C4-2B (cell line): ENCODE data around the gene MYO1C.

Experiments used
- ZFX ChIP-seq: fragments of 450-650 bp; IDR thresholded peaks from 2 replicates; pipeline ENCODE4 v1.6.1; 2017
- TF ChIP-seq, protein P1 (sequence below): fragments of 450-650 bp; conservative IDR thresholded peaks from 2 replicates; pipeline ENCODE4 v1.5.1; 2017; ENCODE audit warnings: mild to moderate bottlenecking

DNA sequence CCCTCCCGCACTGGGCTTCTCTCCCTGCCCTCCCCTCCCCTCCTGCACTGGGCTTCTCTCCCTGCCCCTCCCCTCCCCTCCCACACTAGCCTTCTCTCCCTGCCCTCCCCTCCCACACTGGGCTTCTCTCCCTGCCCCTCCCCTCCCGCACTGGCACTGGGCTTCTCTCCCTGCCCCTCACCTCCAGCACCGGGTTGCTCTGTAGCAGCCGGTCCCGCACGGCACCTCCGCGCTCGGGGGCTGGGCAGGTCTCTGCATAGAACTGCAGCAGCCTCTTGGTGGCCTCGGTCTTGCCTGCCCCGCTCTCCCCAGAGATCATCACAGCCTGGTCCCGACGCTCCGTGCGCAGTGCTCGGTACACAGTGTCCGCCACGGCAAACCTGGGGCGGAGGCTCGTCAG is 9.8 kb downstream of the MYO1C start:
- TF ChIP-seq, protein P1, sequence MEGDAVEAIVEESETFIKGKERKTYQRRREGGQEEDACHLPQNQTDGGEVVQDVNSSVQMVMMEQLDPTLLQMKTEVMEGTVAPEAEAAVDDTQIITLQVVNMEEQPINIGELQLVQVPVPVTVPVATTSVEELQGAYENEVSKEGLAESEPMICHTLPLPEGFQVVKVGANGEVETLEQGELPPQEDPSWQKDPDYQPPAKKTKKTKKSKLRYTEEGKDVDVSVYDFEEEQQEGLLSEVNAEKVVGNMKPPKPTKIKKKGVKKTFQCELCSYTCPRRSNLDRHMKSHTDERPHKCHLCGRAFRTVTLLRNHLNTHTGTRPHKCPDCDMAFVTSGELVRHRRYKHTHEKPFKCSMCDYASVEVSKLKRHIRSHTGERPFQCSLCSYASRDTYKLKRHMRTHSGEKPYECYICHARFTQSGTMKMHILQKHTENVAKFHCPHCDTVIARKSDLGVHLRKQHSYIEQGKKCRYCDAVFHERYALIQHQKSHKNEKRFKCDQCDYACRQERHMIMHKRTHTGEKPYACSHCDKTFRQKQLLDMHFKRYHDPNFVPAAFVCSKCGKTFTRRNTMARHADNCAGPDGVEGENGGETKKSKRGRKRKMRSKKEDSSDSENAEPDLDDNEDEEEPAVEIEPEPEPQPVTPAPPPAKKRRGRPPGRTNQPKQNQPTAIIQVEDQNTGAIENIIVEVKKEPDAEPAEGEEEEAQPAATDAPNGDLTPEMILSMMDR: no peak
- no peak for TF ChIP-seq ZFX
